ENCODE data around the gene LSM6. TPM values are rescaled to one million over a fixed set of nuclear protein-coding genes. Genes with fewer than 3 reads are reported as not detected.

The LSM6 gene
- polyA plus RNA-seq, 3 donors: 41.1 to 89.7 (median 66.2) TPM

GRCh38 chr4:146224326-146224966 lies 48.9 kb downstream of the LSM6 start:
- no peaks in the 10 kb centered on the region for H3K79me2 ChIP-seq (ENCODE audit: insufficient read depth, low read length)
- H3K4me1 ChIP-seq (ENCODE audit: control insufficient read depth in 1 of 2, insufficient read depth in 2 of 2, low read length in 2 of 2): no peaks in the 10 kb centered on the region
- H4K20me1 ChIP-seq (ENCODE audit: insufficient read depth, low read length): no peaks in the 10 kb centered on the region
- 90% methylated on average over 5 of the region's 8 CpGs for WGBS (ENCODE audit: insufficient coverage)
- TF ChIP-seq CTCF (IDR thresholded peaks at IDR 0.05): no peak
- DNase-seq: no peak
- no peaks in the 10 kb centered on the region for H3K36me3 ChIP-seq (replicated peaks in 1 of 2; ENCODE audit: control insufficient read depth in 1 of 2, insufficient read depth in 2 of 2, low read length in 2 of 2)
- Mint-ChIP-seq H3K36me3 (no peaks in the 10 kb centered on the region), H3K27me3 (ENCODE audit: low read depth in 3 of 3) (peaks cover 3 to 15% (median 7%) of the 10 kb centered on the region in 3 donors), H3K27ac (no peak overlapping the region), H3K9me3 (peaks cover 0 to 2% (median 0%) of the 10 kb centered on the region in 7 donors), H3K4me1 (no peaks in the 10 kb centered on the region), H3K4me3 (no peak overlapping the region)
- intact Hi-C loops (cut with micrococcal nuclease): no loop called here
- no peak overlapping the region for H3K27ac ChIP-seq (ENCODE audit: low read depth in 1 of 2, low read length in 2 of 2)
- no peak overlapping the region for H3K4me2 ChIP-seq (replicated peaks; ENCODE audit: extremely low read depth, low read length, poor library complexity, severe bottlenecking)
- H2AFZ ChIP-seq (ENCODE audit: insufficient read depth, low read depth, low read length, poor library complexity, severe bottlenecking): no peak overlapping the region
- no peak overlapping the region for H3K4me3 ChIP-seq (replicated peaks in 1 of 3; ENCODE audit: low read depth in 2 of 3, low read length in 3 of 3)
- H3K27me3 ChIP-seq (ENCODE audit: control insufficient read depth in 2 of 2, insufficient read depth in 2 of 2, low read length in 2 of 2): no peaks in the 10 kb centered on the region
- no peaks in the 10 kb centered on the region for H3K9me3 ChIP-seq (replicated peaks in 1 of 2; ENCODE audit: control insufficient read depth in 1 of 2, insufficient read depth in 1 of 2, low read length in 2 of 2)
- no peak overlapping the region for H3K9ac ChIP-seq (ENCODE audit: insufficient read depth, low read length, poor library complexity, severe bottlenecking)

GRCh38 chr4:146229406-146229805 lies 53.9 kb downstream of the LSM6 start:
- H3K36me3 Mint-ChIP-seq: no peaks in the 10 kb centered on the region

More at GRCh38 chr4:146229406-146229805, 53.9 kb downstream of the LSM6 start:
- Histone ChIP-seq H4K20me1 (ENCODE audit: insufficient read depth, low read length) (no peaks in the 10 kb centered on the region), H3K27ac (ENCODE audit: low read depth in 1 of 2, low read length in 2 of 2) (no peak overlapping the region), H3K79me2 (ENCODE audit: insufficient read depth, low read length) (no peaks in the 10 kb centered on the region), H3K9me3 (replicated peaks in 1 of 2; ENCODE audit: control insufficient read depth in 1 of 2, insufficient read depth in 1 of 2, low read length in 2 of 2) (peaks cover 0 to 5% of the 10 kb centered on the region in 2 donors), H3K4me1 (ENCODE audit: control insufficient read depth in 1 of 2, insufficient read depth in 2 of 2, low read length in 2 of 2) (no peaks in the 10 kb centered on the region), H2AFZ (ENCODE audit: insufficient read depth, low read depth, low read length, poor library complexity, severe bottlenecking) (no peak overlapping the region), H3K4me3 (replicated peaks in 1 of 3; ENCODE audit: low read depth in 2 of 3, low read length in 3 of 3) (no peak overlapping the region), H3K36me3 (replicated peaks in 1 of 2; ENCODE audit: control insufficient read depth in 1 of 2, insufficient read depth in 2 of 2, low read length in 2 of 2) (no peaks in the 10 kb centered on the region), H3K27me3 (ENCODE audit: control insufficient read depth in 2 of 2, insufficient read depth in 2 of 2, low read length in 2 of 2) (no peaks in the 10 kb centered on the region), H3K9ac (ENCODE audit: insufficient read depth, low read length, poor library complexity, severe bottlenecking) (no peak overlapping the region), H3K4me2 (replicated peaks; ENCODE audit: extremely low read depth, low read length, poor library complexity, severe bottlenecking) (no peak overlapping the region)
- no peak for TF ChIP-seq CTCF (IDR thresholded peaks at IDR 0.05)
- H3K9me3 Mint-ChIP-seq: peaks cover 0 to 9% (median 2%) of the 10 kb centered on the region in 7 donors
- intact Hi-C loops (cut with micrococcal nuclease): no loop called here
- H3K27ac Mint-ChIP-seq: no peak overlapping the region
- H3K4me1 Mint-ChIP-seq: peaks cover 6% of the 10 kb centered on the region
- no peak for DNase-seq
- peaks cover 5 to 10% (median 9%) of the 10 kb centered on the region in 3 donors for H3K27me3 Mint-ChIP-seq (ENCODE audit: low read depth in 3 of 3)
- H3K4me3 Mint-ChIP-seq: no peak overlapping the region

All from CD14-positive monocyte (primary cell).